SK-N-SH (cell line): ENCODE data around the gene C16orf96. TPM values are rescaled to one million over a fixed set of nuclear protein-coding genes. Genes with fewer than 3 reads are reported as not detected.

ENCODE experiments used
- CTCF ChIA-PET: fragments of 300-600, 350-600 bp; formaldehyde crosslinking; extraction: SDS; loops from one replicate; lab custom pipeline; 2021; lab: Yijun Ruan, JAX
- POLR2A ChIA-PET: fragments of 350-600 bp; sonication (Branson Sonifier 250); formaldehyde crosslinking; extraction: SDS; loops from one replicate; lab custom pipeline; 2020; ENCODE audit warnings: antibody characterized with exemption, inconsistent platforms; lab: Yijun Ruan, JAX
- DNase-seq: peaks from one replicate; pipeline ENCODE4 v3.0.0; 2012
- H2AFZ ChIP-seq: fragments of 200-600 bp; sonication (generic); 2 replicates; pipeline ENCODE4 v1.8.1; 2016; ENCODE audit warnings: antibody characterized with exemption, mild to moderate bottlenecking, low read depth
- H3F3A ChIP-seq: fragments of 200-600 bp; sonication (generic); replicated peaks from 2 replicates; pipeline ENCODE3; 2016; ENCODE audit warnings: antibody characterized with exemption, mild to moderate bottlenecking; ENCODE audit not compliant: insufficient read depth
- H3K27ac ChIP-seq, 2 experiments: fragments of 200-500 bp in 1 of 2; fragments of 200-600 bp in 1 of 2; sonication (Bioruptor generic) in 1 of 2; sonication (generic), shearing (Covaris generic) in 1 of 2; 2 replicates each; pipeline versions ENCODE4 v1.5.1 to v1.6.1; 2014 to 2016; ENCODE audit warnings: low read depth in 2 of 2, inconsistent platforms in 1 of 2, low read length in 1 of 2, mild to moderate bottlenecking in 1 of 2, mixed read lengths in 1 of 2
- H3K27me3 ChIP-seq: fragments of 200-600 bp; sonication (generic), shearing (Covaris generic); 2 replicates; pipeline ENCODE4 v1.6.1; 2016; ENCODE audit warnings: mixed run types; ENCODE audit not compliant: insufficient read depth
- H3K36me3 ChIP-seq, 2 experiments: fragments of 200-500 bp in 1 of 2; fragments of 200-600 bp in 1 of 2; sonication (Bioruptor generic) in 1 of 2; sonication (generic) in 1 of 2; replicated peaks in 1 of 2; 2 replicates each; pipeline versions ENCODE3 to v1.5.1; 2014 to 2016; ENCODE audit warnings: low read length in 1 of 2, mild to moderate bottlenecking in 1 of 2; ENCODE audit not compliant: insufficient read depth in 2 of 2, control insufficient read depth in 1 of 2
- H3K4me1 ChIP-seq, 2 experiments: fragments of 200-500 bp in 1 of 2; fragments of 200-600 bp in 1 of 2; sonication (Bioruptor generic) in 1 of 2; sonication (generic), shearing (Covaris generic) in 1 of 2; 2 replicates each; pipeline versions ENCODE4 v1.5.1 to v1.6.1; 2014 to 2016; ENCODE audit warnings: low read depth in 1 of 2, low read length in 1 of 2, mixed run types in 1 of 2; ENCODE audit not compliant: insufficient read depth in 2 of 2, control insufficient read depth in 1 of 2
- H3K4me2 ChIP-seq: fragments of 200-600 bp; sonication (generic), shearing (Covaris generic); 2 replicates; pipeline ENCODE4 v1.6.1; 2017; ENCODE audit warnings: mixed run types
- H3K4me3 ChIP-seq, 2 experiments: fragments of 200-500 bp in 1 of 2; fragments of 200-600 bp in 1 of 2; sonication (Bioruptor generic) in 1 of 2; sonication (generic), shearing (Covaris generic) in 1 of 2; 2 replicates each; pipeline versions ENCODE4 v1.5.1 to v1.8.1; 2014 to 2016; ENCODE audit warnings: low read depth in 2 of 2, inconsistent platforms in 1 of 2, low read length in 1 of 2, mild to moderate bottlenecking in 1 of 2, mixed read lengths in 1 of 2, moderate library complexity in 1 of 2
- H3K79me2 ChIP-seq: fragments of 200-600 bp; sonication (generic); 2 replicates; pipeline ENCODE4 v1.8.1; 2017; ENCODE audit warnings: mild to moderate bottlenecking; ENCODE audit not compliant: insufficient read depth
- H3K9ac ChIP-seq: fragments of 200-600 bp; sonication (generic); 2 replicates; pipeline ENCODE4 v1.6.1; 2017; ENCODE audit warnings: mixed run types
- H3K9me2 ChIP-seq: fragments of 200-600 bp; sonication (generic); 2 replicates; pipeline ENCODE4 v1.6.1; 2017; ENCODE audit warnings: mixed run types
- H3K9me3 ChIP-seq: fragments of 200-600 bp; sonication (generic); 2 replicates; pipeline ENCODE4 v1.6.1; 2017; ENCODE audit warnings: mixed run types, mild to moderate bottlenecking, moderate library complexity
- H4K20me1 ChIP-seq: fragments of 200-600 bp; sonication (generic); 2 replicates; pipeline ENCODE4 v1.6.1; 2017; ENCODE audit warnings: mild to moderate bottlenecking, mixed run types; ENCODE audit not compliant: insufficient read depth
- FOSL2 ChIP-seq: IDR thresholded peaks from 2 replicates; pipeline ENCODE4 v1.4.0; 2012; ENCODE audit warnings: low read depth, mild to moderate bottlenecking, moderate library complexity, borderline replicate concordance
- FOXJ3 ChIP-seq: sonication (generic); formaldehyde crosslinking; IDR thresholded peaks from 2 replicates; pipeline ENCODE4 v1.5.1; 2020; ENCODE audit warnings: mild to moderate bottlenecking, missing genetic modification reagents
- FOXM1 ChIP-seq: IDR thresholded peaks from 2 replicates; pipeline ENCODE4 v1.4.0; 2012; ENCODE audit warnings: low read depth, mild to moderate bottlenecking
- JUND ChIP-seq: IDR thresholded peaks from 2 replicates; pipeline ENCODE4 v1.4.0; 2012
- MAX ChIP-seq: IDR thresholded peaks from 2 replicates; pipeline ENCODE4 v1.4.0; 2012; ENCODE audit warnings: low read depth
- NFIC ChIP-seq: IDR thresholded peaks from 2 replicates; pipeline ENCODE4 v1.4.0; 2012; ENCODE audit warnings: borderline replicate concordance
- NRF1 ChIP-seq: IDR thresholded peaks from 2 replicates; pipeline ENCODE4 v1.6.1; 2012; ENCODE audit warnings: low read depth, mild to moderate bottlenecking, low read length
- RCOR1 ChIP-seq: fragments of 150-350 bp; IDR thresholded peaks from 2 replicates; pipeline ENCODE4 v1.6.1; 2017; ENCODE audit warnings: antibody characterized with exemption, low read length
- RFX5 ChIP-seq: IDR thresholded peaks from 2 replicates; pipeline ENCODE4 v1.6.1; 2012; ENCODE audit warnings: mild to moderate bottlenecking, improper control_type of control experiment, low read length
- RXRA ChIP-seq: IDR thresholded peaks from 2 replicates; pipeline ENCODE4 v1.4.0; 2012; ENCODE audit warnings: low read depth, mild to moderate bottlenecking, borderline replicate concordance
- YY1 ChIP-seq: IDR thresholded peaks from 2 replicates; pipeline ENCODE4 v1.4.0; 2012; ENCODE audit warnings: low read depth, mild to moderate bottlenecking
- WGBS: methylation state at CpG from one replicate; pipeline ENCODE4 v1.1.6; 2017; ENCODE audit warnings: low lambda C conversion rate; 5-methylcytosine and 5-hydroxymethylcytosine counted together
- polyA plus RNA-seq, 3 experiments: library from polyadenylated mRNA; depleted of rRNA; stranded (reverse); fragments of >200 nt; gene quantifications; 2 replicates each; pipeline ENCODE4 v1.2.3, GENCODE V29; 2012
- TF ChIP-seq, protein P1 (sequence below): IDR thresholded peaks from 2 replicates; pipeline ENCODE4 v1.4.0; 2012; ENCODE audit warnings: low read depth, borderline replicate concordance
- TF ChIP-seq, protein P2 (sequence below): IDR thresholded peaks from 2 replicates; pipeline ENCODE4 v1.4.0; 2012; ENCODE audit warnings: low read depth, borderline replicate concordance
- TF ChIP-seq, protein P3 (sequence below): fragments of 200-600 bp; sonication (generic); IDR thresholded peaks from 2 replicates; pipeline ENCODE4 v1.6.1; 2017; ENCODE audit warnings: antibody characterized with exemption, mild to moderate bottlenecking, moderate library complexity
- TF ChIP-seq, protein P4 (sequence below): fragments of 150-350 bp; IDR thresholded peaks from 2 replicates; pipeline ENCODE4 v1.6.1; 2017; ENCODE audit warnings: antibody characterized with exemption, low read length, low read depth, borderline replicate concordance
- TF ChIP-seq, protein P5 (sequence below): IDR thresholded peaks from 2 replicates; pipeline ENCODE4; 2012

C16orf96 gene
- polyA plus RNA-seq, 1 of the 3 experiments (the other 2 are of a cell fraction): 0.05 TPM

- peaks cover 0 to 9% of the 10 kb centered on the region in 2 experiments; a peak in 2 of 4 replicates for H3K4me1 ChIP-seq
- H4K20me1 ChIP-seq: no peaks in the 10 kb centered on the region
- H3K36me3 ChIP-seq: peaks cover 0 to 3% of the 10 kb centered on the region in 2 experiments
- H3F3A ChIP-seq: peaks cover 16% of the 10 kb centered on the region
- no peak overlapping the region for H2AFZ ChIP-seq
- WGBS: 92% methylated on average over 13 of the region's 13 CpGs
- TF ChIP-seq, protein P1, sequence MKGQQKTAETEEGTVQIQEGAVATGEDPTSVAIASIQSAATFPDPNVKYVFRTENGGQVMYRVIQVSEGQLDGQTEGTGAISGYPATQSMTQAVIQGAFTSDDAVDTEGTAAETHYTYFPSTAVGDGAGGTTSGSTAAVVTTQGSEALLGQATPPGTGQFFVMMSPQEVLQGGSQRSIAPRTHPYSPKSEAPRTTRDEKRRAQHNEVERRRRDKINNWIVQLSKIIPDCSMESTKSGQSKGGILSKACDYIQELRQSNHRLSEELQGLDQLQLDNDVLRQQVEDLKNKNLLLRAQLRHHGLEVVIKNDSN: no peak
- TF ChIP-seq NFIC: no peak
- TF ChIP-seq, protein P2, sequence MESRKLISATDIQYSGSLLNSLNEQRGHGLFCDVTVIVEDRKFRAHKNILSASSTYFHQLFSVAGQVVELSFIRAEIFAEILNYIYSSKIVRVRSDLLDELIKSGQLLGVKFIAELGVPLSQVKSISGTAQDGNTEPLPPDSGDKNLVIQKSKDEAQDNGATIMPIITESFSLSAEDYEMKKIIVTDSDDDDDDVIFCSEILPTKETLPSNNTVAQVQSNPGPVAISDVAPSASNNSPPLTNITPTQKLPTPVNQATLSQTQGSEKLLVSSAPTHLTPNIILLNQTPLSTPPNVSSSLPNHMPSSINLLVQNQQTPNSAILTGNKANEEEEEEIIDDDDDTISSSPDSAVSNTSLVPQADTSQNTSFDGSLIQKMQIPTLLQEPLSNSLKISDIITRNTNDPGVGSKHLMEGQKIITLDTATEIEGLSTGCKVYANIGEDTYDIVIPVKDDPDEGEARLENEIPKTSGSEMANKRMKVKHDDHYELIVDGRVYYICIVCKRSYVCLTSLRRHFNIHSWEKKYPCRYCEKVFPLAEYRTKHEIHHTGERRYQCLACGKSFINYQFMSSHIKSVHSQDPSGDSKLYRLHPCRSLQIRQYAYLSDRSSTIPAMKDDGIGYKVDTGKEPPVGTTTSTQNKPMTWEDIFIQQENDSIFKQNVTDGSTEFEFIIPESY: no peak
- no peak for TF ChIP-seq MAX
- TF ChIP-seq RCOR1: no peak
- TF ChIP-seq, protein P3, sequence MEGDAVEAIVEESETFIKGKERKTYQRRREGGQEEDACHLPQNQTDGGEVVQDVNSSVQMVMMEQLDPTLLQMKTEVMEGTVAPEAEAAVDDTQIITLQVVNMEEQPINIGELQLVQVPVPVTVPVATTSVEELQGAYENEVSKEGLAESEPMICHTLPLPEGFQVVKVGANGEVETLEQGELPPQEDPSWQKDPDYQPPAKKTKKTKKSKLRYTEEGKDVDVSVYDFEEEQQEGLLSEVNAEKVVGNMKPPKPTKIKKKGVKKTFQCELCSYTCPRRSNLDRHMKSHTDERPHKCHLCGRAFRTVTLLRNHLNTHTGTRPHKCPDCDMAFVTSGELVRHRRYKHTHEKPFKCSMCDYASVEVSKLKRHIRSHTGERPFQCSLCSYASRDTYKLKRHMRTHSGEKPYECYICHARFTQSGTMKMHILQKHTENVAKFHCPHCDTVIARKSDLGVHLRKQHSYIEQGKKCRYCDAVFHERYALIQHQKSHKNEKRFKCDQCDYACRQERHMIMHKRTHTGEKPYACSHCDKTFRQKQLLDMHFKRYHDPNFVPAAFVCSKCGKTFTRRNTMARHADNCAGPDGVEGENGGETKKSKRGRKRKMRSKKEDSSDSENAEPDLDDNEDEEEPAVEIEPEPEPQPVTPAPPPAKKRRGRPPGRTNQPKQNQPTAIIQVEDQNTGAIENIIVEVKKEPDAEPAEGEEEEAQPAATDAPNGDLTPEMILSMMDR: no peak
- no peak for TF ChIP-seq NRF1
- TF ChIP-seq FOSL2: no peak
- no peak for TF ChIP-seq YY1
- TF ChIP-seq, all 33 proteins: peak for 0
- Histone ChIP-seq H3K4me2 (no peak overlapping the region), H3K9ac (no peak overlapping the region), H3K9me3 (no peaks in the 10 kb centered on the region; the same call in 1 of the 2 replicates), H3K79me2 (peaks cover 43% of the 10 kb centered on the region), H3K9me2 (no peaks in the 10 kb centered on the region), H3K27me3 (no peaks in the 10 kb centered on the region), H3K4me3 (no peak overlapping the region), H3K27ac (no peak overlapping the region)
- DNase-seq: no peak
- CTCF ChIA-PET: interaction anchor here (0.9 kb wide), 1 partner anchor 29 kb away, joined by 3 read pairs; no protein-coding TSS in a partner anchor
- POLR2A ChIA-PET: no interaction called here
These were observed 21.9 kb upstream of the C16orf96 start for GRCh38 chr16:4534151-4534790.

DNA sequence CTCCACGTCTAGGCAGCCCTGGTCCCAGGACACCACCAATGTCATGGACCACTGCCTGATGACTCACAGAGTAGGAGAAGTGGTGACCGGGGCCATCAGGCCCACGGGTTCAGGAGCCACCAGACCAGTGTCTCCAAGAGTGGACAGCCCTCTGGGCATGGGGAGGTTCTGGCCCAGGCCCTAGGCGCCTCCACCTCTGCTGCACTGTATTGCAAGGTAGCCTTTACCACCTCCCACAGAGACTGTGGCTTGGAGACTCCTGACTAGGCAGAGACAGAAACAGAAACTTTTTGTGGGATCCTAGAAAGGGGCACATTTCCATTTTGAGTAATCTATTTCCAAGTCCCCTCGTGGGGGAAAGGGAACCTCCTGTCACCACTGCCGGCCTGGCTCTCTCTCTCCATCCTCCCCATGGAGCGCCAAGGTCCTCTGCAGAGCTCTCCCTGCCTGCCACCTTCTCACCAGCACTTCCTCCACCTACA is 20.5 kb upstream of the C16orf96 start:
- H3K36me3 ChIP-seq: peaks cover 0 to 3% of the 10 kb centered on the region in 2 experiments
- H3K9me3 ChIP-seq: no peaks in the 10 kb centered on the region; the same call in 1 of the 2 replicates
- ChIA-PET CTCF (interaction anchor here (0.6 to 1.9 kb wide), 5 partner anchors 11 to 61 kb away, joined by 3 to 6 read pairs (median 3); no protein-coding TSS in a partner anchor), POLR2A (no interaction called here)
- no peaks in the 10 kb centered on the region for H3K9me2 ChIP-seq
- H3F3A ChIP-seq: peaks cover 6% of the 10 kb centered on the region
- H3K79me2 ChIP-seq: peaks cover 43% of the 10 kb centered on the region
- peaks cover 0 to 9% of the 10 kb centered on the region in 2 experiments; a peak in 2 of 4 replicates for H3K4me1 ChIP-seq
- H3K4me2 ChIP-seq: no peak overlapping the region
- no peak overlapping the region for H3K27ac ChIP-seq
- no peaks in the 10 kb centered on the region for H3K27me3 ChIP-seq
- 85% methylated on average over 6 of the region's 7 CpGs for WGBS
- no peak overlapping the region for H2AFZ ChIP-seq
- no peaks in the 10 kb centered on the region for H4K20me1 ChIP-seq
- no peak overlapping the region for H3K4me3 ChIP-seq
- no peak overlapping the region for H3K9ac ChIP-seq
- no peak for DNase-seq
- no peak for TF ChIP-seq MAX
- TF ChIP-seq, protein P4, sequence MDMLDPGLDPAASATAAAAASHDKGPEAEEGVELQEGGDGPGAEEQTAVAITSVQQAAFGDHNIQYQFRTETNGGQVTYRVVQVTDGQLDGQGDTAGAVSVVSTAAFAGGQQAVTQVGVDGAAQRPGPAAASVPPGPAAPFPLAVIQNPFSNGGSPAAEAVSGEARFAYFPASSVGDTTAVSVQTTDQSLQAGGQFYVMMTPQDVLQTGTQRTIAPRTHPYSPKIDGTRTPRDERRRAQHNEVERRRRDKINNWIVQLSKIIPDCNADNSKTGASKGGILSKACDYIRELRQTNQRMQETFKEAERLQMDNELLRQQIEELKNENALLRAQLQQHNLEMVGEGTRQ: no peak
- TF ChIP-seq, protein P5, sequence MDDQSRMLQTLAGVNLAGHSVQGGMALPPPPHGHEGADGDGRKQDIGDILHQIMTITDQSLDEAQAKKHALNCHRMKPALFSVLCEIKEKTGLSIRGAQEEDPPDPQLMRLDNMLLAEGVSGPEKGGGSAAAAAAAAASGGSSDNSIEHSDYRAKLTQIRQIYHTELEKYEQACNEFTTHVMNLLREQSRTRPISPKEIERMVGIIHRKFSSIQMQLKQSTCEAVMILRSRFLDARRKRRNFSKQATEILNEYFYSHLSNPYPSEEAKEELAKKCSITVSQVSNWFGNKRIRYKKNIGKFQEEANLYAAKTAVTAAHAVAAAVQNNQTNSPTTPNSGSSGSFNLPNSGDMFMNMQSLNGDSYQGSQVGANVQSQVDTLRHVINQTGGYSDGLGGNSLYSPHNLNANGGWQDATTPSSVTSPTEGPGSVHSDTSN: no peak
- no peak for TF ChIP-seq RXRA
- no peak for TF ChIP-seq FOXJ3 (CRISPR knock-in tag)
- no peak for TF ChIP-seq JUND
- TF ChIP-seq FOSL2: no peak
- TF ChIP-seq FOXM1: no peak
- TF ChIP-seq, protein P2: no peak
- TF ChIP-seq RFX5: no peak
